CD14-positive monocyte (primary cell): ENCODE measurements around the gene GNAS. TPM values are rescaled to one million over a fixed set of nuclear protein-coding genes. Genes with fewer than 3 reads are reported as not detected.

Experiments used
- DNase-seq, 3 donors: peaks; one replicate each; pipeline ENCODE4 v3.0.0-alpha.2; 2011 to 2022
- H2AFZ ChIP-seq: 2 replicates; pipeline ENCODE4 v1.6.0; 2012; ENCODE audit warnings: mild to moderate bottlenecking, low read depth, low read length, inconsistent platforms; ENCODE audit not compliant: insufficient read depth, poor library complexity, severe bottlenecking
- H3K27ac ChIP-seq, 2 donors: 1 replicate in 1 of 2; 2 replicates in 1 of 2; pipeline ENCODE4 v1.5.1; 2012 to 2013; ENCODE audit warnings: low read length in 2 of 2, control low read depth in 1 of 2, inconsistent platforms in 1 of 2, low read depth in 1 of 2, mild to moderate bottlenecking in 1 of 2
- H3K27me3 ChIP-seq, 2 donors: one replicate each; pipeline versions ENCODE4 v1.6.0 to v1.6.1; 2011 to 2013; ENCODE audit warnings: low read length in 2 of 2; ENCODE audit not compliant: control insufficient read depth in 2 of 2, insufficient read depth in 2 of 2
- H3K36me3 ChIP-seq, 2 donors: replicated peaks in 1 of 2; 1 replicate in 1 of 2; 2 replicates in 1 of 2; pipeline versions ENCODE4 v1.5.1 to v1.6.1; 2012 to 2013; ENCODE audit warnings: low read length in 2 of 2, control low read depth in 1 of 2, inconsistent platforms in 1 of 2, mild to moderate bottlenecking in 1 of 2; ENCODE audit not compliant: insufficient read depth in 2 of 2, control insufficient read depth in 1 of 2
- H3K4me1 ChIP-seq, 2 donors: 1 replicate in 1 of 2; 2 replicates in 1 of 2; pipeline versions ENCODE4 v1.5.1 to v1.6.1; 2012 to 2013; ENCODE audit warnings: low read length in 2 of 2, control low read depth in 1 of 2, inconsistent platforms in 1 of 2, mild to moderate bottlenecking in 1 of 2, moderate library complexity in 1 of 2; ENCODE audit not compliant: insufficient read depth in 2 of 2, control insufficient read depth in 1 of 2
- H3K4me2 ChIP-seq: replicated peaks from 2 replicates; pipeline ENCODE3; 2012; ENCODE audit warnings: low read length, moderate library complexity, mild to moderate bottlenecking; ENCODE audit not compliant: poor library complexity, severe bottlenecking; ENCODE audit errors: extremely low read depth
- H3K4me3 ChIP-seq, 3 experiments: fragments of 200-600 bp in 1 of 3; sonication (generic) in 1 of 3; replicated peaks in 1 of 3; 1 replicate in 2 of 3; 2 replicates in 1 of 3; pipeline ENCODE4 v1.5.1; 2011 to 2013; ENCODE audit warnings: low read length in 3 of 3, mild to moderate bottlenecking in 3 of 3, control low read depth in 2 of 3, low read depth in 2 of 3, inconsistent platforms in 1 of 3, moderate library complexity in 1 of 3
- H3K79me2 ChIP-seq: 2 replicates; pipeline ENCODE4 v1.6.0; 2012; ENCODE audit warnings: mild to moderate bottlenecking, control low read depth, inconsistent platforms, low read length, moderate library complexity; ENCODE audit not compliant: insufficient read depth
- H3K9ac ChIP-seq: 2 replicates; pipeline ENCODE4 v1.6.0; 2017; ENCODE audit warnings: low read length, mild to moderate bottlenecking; ENCODE audit not compliant: insufficient read depth, poor library complexity, severe bottlenecking
- H3K9me3 ChIP-seq, 2 donors: replicated peaks in 1 of 2; 1 replicate in 1 of 2; 2 replicates in 1 of 2; pipeline versions ENCODE4 v1.5.1 to v1.6.1; 2012 to 2013; ENCODE audit warnings: low read length in 2 of 2, control low read depth in 1 of 2; ENCODE audit not compliant: control insufficient read depth in 1 of 2, insufficient read depth in 1 of 2
- H4K20me1 ChIP-seq: 2 replicates; pipeline ENCODE4 v1.6.0; 2012; ENCODE audit warnings: mild to moderate bottlenecking, low read length, control low read depth, moderate library complexity; ENCODE audit not compliant: insufficient read depth
- H3K27ac Mint-ChIP-seq, 7 donors: one replicate each; pipeline ENCODE4 v1.8.0; 2020; ENCODE audit warnings: mild to moderate bottlenecking in 7 of 7, mixed read lengths in 7 of 7, moderate library complexity in 6 of 7, inconsistent platforms in 2 of 7
- H3K27me3 Mint-ChIP-seq, 3 donors: one replicate each; pipeline ENCODE4 v1.8.0; 2021 to 2022; ENCODE audit warnings: low read depth in 3 of 3, mild to moderate bottlenecking in 3 of 3, mixed read lengths in 3 of 3, moderate library complexity in 3 of 3, inconsistent platforms in 1 of 3
- H3K36me3 Mint-ChIP-seq, 2 donors: one replicate each; pipeline ENCODE4 v1.8.0; 2020; ENCODE audit warnings: mixed read lengths in 2 of 2, inconsistent platforms in 1 of 2, mild to moderate bottlenecking in 1 of 2
- H3K4me1 Mint-ChIP-seq: one replicate; pipeline ENCODE4 v1.8.0; 2020; ENCODE audit warnings: mild to moderate bottlenecking, mixed read lengths
- H3K4me3 Mint-ChIP-seq, 2 donors: one replicate each; pipeline ENCODE4 v1.8.0; 2020; ENCODE audit warnings: mild to moderate bottlenecking in 2 of 2, mixed read lengths in 2 of 2, moderate library complexity in 1 of 2
- H3K9me3 Mint-ChIP-seq, 7 donors: one replicate each; pipeline ENCODE4 v1.8.0; 2020 to 2022; ENCODE audit warnings: mixed read lengths in 7 of 7, mild to moderate bottlenecking in 6 of 7, moderate library complexity in 6 of 7, inconsistent platforms in 2 of 7
- CTCF ChIP-seq: fragments of 200-600 bp; IDR thresholded peaks from one replicate; pipeline ENCODE4 v1.8.0; 2022; ENCODE audit warnings: antibody characterized with exemption, mild to moderate bottlenecking
- whole genome bisulfite sequencing: methylation state at CpG from one replicate; pipeline ENCODE4 v1.1.5; 2013; ENCODE audit warnings: missing lambda C conversion rate; ENCODE audit not compliant: insufficient coverage; 5-methylcytosine and 5-hydroxymethylcytosine counted together
- intact Hi-C, 2 donors: fragments of 100-400 bp; cut with micrococcal nuclease; formaldehyde crosslinking; loops; one replicate each; pipeline versions ENCODE4 v1.15.0 to v1.15.1; 2023
- polyA plus RNA-seq, 3 donors: library from polyadenylated mRNA; depleted of rRNA in 1 of 3; unstranded in 2 of 3; stranded (reverse) in 1 of 3; fragments of 300-500 nt in 2 of 3; fragments of >200 nt in 1 of 3; fragmentation: Illumina TruSeq in 2 of 3; gene quantifications; 1 replicate in 2 of 3; 2 replicates in 1 of 3; pipeline ENCODE4 v1.2.3, GENCODE V29; 2012 to 2021

Gene GNAS
- polyA plus RNA-seq, 3 donors = 109 to 1,105 (median 124) TPM

- peak in 2 of 3 donors; percentile 36 to 44 for DNase-seq
- H3K27ac ChIP-seq = no peak overlapping the region
- TF ChIP-seq CTCF = peak; percentile 77
- no peak overlapping the region for H3K9ac ChIP-seq
- intact Hi-C loops = loop anchor here (5.0 kb wide), 2 partner anchors 337 to 352 kb away; no protein-coding TSS in a partner anchor
- no peaks in the 10 kb centered on the region for H3K36me3 Mint-ChIP-seq
- no peaks in the 10 kb centered on the region for H3K79me2 ChIP-seq
- no peaks in the 10 kb centered on the region for H3K9me3 ChIP-seq
- no peaks in the 10 kb centered on the region for H4K20me1 ChIP-seq
- peak overlapping the region in 1 of 7 donors; percentile 23 for H3K27ac Mint-ChIP-seq
- no peak overlapping the region for H3K4me3 ChIP-seq
- H3K4me3 Mint-ChIP-seq = peak overlapping the region in 1 of 2 donors; percentile 22
- H3K9me3 Mint-ChIP-seq = peaks cover 0 to 4% (median 0%) of the 10 kb centered on the region in 7 donors
- peaks cover 10% of the 10 kb centered on the region in 2 donors for H3K27me3 ChIP-seq
- H3K4me1 Mint-ChIP-seq = peaks cover 14% of the 10 kb centered on the region
- no peaks in the 10 kb centered on the region for H3K36me3 ChIP-seq
- peaks cover 6 to 10% of the 10 kb centered on the region in 2 donors for H3K4me1 ChIP-seq
- H3K4me2 ChIP-seq = no peak overlapping the region
- WGBS = 0% methylated on average over 1 of the region's 7 CpGs
- peak overlapping the region; percentile 47 for H2AFZ ChIP-seq
- H3K27me3 Mint-ChIP-seq = peaks cover 8 to 37% (median 23%) of the 10 kb centered on the region in 3 donors
These were observed 17.9 kb downstream of the GNAS start for GRCh38 chr20:58870293-58871014.

GRCh38 chr20:58871533-58872102 is 19.1 kb downstream of the GNAS start:
- H4K20me1 ChIP-seq = no peaks in the 10 kb centered on the region
- peaks cover 14% of the 10 kb centered on the region for H3K4me1 Mint-ChIP-seq
- H3K4me3 ChIP-seq = no peak overlapping the region
- H3K27me3 ChIP-seq = peaks cover 4 to 10% of the 10 kb centered on the region in 2 donors
- no peaks in the 10 kb centered on the region for H3K9me3 ChIP-seq
- no peaks in the 10 kb centered on the region for H3K36me3 ChIP-seq
- no peak overlapping the region for H3K9ac ChIP-seq
- H3K27ac ChIP-seq = no peak overlapping the region
- H3K4me3 Mint-ChIP-seq = no peak overlapping the region
- H3K4me2 ChIP-seq = no peak overlapping the region
- H3K27me3 Mint-ChIP-seq = peaks cover 8 to 34% (median 17%) of the 10 kb centered on the region in 3 donors
- no peaks in the 10 kb centered on the region for H3K36me3 Mint-ChIP-seq
- intact Hi-C loops = loop anchor here (5.0 kb wide), 2 partner anchors 336 to 351 kb away; no protein-coding TSS in a partner anchor
- no peak for DNase-seq
- no peak for TF ChIP-seq CTCF
- H3K4me1 ChIP-seq = peaks cover 6 to 10% of the 10 kb centered on the region in 2 donors
- no peaks in the 10 kb centered on the region for H3K79me2 ChIP-seq
- H3K9me3 Mint-ChIP-seq = peaks cover 0 to 4% (median 0%) of the 10 kb centered on the region in 7 donors
- no peak overlapping the region for H3K27ac Mint-ChIP-seq
- H2AFZ ChIP-seq = no peak overlapping the region
- 60% methylated on average over 2 of the region's 8 CpGs for WGBS
